ENCODE data around the gene RHBDL1.

Gene RHBDL1

DNA sequence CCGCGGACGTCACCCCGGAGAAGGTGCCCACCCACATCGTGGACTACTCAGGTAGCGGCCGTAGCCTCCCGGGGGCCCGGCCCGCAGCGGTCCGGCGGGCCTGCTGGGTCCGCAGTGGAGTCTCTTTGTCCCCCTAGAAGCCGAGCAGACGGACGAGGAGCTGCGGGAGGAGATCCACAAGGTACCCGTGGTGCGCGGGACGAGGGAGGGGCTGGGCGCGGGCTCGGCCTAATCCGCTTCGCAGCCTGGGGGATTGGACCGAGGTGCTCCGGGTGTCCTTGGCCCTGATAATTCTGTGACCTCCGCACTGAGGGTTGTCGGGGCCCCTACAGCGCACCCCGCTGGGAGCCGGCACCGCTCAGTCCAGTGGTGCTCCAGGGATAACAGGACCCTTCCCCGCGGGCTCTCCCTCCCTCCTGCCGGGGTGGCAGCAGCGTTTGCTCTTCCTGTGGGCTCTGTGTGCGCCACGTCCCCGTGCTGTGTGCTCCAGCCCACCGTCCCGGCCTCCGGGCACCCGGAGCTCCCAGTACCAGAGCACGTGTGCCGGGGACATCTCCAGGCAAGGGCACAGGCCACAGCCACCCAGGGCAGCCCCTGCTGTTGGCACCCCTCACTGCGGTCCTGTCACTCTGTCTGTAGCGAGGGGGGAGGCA, 6.8 kb upstream of the RHBDL1 start:
- no peaks in the 10 kb centered on the region for H3K9me3 ChIP-seq (ENCODE audit: control insufficient read depth, low read length)
- peaks cover 7% of the 10 kb centered on the region for H3K4me1 ChIP-seq (ENCODE audit: control insufficient read depth, insufficient read depth, low read length, poor library complexity, severe bottlenecking)
- no peak overlapping the region for H3K27ac ChIP-seq (ENCODE audit: low read depth, low read length, severe bottlenecking)
- peak overlapping the region; percentile 80 for H3K4me3 ChIP-seq (ENCODE audit: extremely low read depth, insufficient read depth, low read length, poor library complexity, severe bottlenecking)
- H3K36me3 ChIP-seq (ENCODE audit: control insufficient read depth, insufficient read depth, low read length): peaks cover 43% of the 10 kb centered on the region
- 16% methylated on average over 47 to 50 of the region's 50 CpGs for WGBS, 2 experiments (ENCODE audit: insufficient coverage in 2 of 2)

DNA sequence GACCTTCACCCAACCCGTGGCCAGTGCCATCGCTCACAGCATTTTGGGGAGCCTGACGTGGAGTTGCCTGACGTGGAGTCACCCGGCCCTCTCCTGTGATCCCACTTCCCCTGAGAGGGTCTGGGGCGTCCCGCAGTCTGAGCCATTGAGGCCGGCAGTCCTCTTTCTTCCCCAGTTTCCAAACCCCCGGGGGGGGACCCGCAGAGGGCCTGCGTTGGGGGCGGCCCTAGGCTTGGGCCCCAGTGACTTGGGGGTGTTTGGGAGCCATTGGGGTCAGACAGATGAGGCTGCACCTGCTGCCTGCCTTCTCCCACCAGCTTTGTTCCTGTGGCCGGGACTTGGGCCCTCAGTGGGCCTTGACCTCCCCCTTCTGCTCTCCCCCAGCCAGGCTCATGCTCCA, 5.8 kb upstream of the RHBDL1 start:
- H3K9me3 ChIP-seq (ENCODE audit: control insufficient read depth, low read length): no peaks in the 10 kb centered on the region
- H3K36me3 ChIP-seq (ENCODE audit: control insufficient read depth, insufficient read depth, low read length): peaks cover 49% of the 10 kb centered on the region
- H3K4me1 ChIP-seq (ENCODE audit: control insufficient read depth, insufficient read depth, low read length, poor library complexity, severe bottlenecking): peaks cover 9% of the 10 kb centered on the region
- no peak overlapping the region for H3K27ac ChIP-seq (ENCODE audit: low read depth, low read length, severe bottlenecking)
- no peak overlapping the region for H3K4me3 ChIP-seq (ENCODE audit: extremely low read depth, insufficient read depth, low read length, poor library complexity, severe bottlenecking)
- WGBS, 2 experiments (ENCODE audit: insufficient coverage in 2 of 2): 96 to 99% methylated on average over 11 to 12 of the region's 13 CpGs

DNA sequence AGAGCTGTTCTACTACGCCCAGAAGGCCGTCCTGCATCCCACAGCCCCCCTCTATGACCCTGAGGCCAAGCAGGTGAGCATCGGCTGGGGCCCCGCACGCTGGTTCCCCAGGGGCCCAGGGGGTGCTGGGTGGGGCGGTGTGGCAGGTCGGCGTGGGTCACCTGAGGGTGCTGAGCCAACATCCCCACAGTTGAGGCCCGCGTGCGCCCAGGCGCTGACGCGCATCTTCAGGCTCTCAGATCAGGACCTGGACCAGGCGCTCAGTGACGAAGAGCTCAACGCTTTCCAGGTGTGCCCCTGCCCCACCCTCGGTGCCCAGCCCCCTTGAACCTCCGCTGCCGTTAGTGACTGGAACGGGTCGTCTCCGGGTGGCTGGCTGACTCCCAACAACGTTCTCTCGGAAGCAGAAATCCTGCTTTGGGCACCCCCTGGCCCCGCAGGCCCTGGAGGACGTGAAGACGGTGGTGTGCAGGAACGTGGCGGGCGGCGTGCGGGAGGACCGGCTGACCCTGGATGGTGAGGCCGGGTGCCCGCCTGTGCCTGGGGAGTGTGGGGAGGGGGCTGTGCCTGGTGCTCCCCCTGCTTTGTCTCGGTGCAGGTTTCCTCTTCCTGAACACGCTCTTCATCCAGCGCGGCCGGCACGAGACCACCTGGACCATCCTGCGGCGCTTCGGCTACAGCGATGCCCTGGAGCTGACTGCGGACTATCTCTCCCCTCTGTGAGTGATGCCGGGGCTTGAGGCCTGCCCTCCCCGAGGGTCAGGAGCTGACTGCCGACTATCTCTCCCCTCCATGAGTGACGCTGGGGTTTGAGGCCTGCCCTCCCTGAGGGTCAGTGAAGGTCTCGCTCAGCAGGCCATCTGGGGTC, 4.8 kb upstream of the RHBDL1 start:
- H3K27ac ChIP-seq (ENCODE audit: low read depth, low read length, severe bottlenecking): no peak overlapping the region
- peaks cover 49% of the 10 kb centered on the region for H3K36me3 ChIP-seq (ENCODE audit: control insufficient read depth, insufficient read depth, low read length)
- WGBS, 2 experiments (ENCODE audit: insufficient coverage in 2 of 2): 97 to 98% methylated on average over 41 to 51 of the region's 52 CpGs
- no peaks in the 10 kb centered on the region for H3K9me3 ChIP-seq (ENCODE audit: control insufficient read depth, low read length)
- no peak overlapping the region for H3K4me3 ChIP-seq (ENCODE audit: extremely low read depth, insufficient read depth, low read length, poor library complexity, severe bottlenecking)
- H3K4me1 ChIP-seq (ENCODE audit: control insufficient read depth, insufficient read depth, low read length, poor library complexity, severe bottlenecking): peaks cover 17% of the 10 kb centered on the region

DNA sequence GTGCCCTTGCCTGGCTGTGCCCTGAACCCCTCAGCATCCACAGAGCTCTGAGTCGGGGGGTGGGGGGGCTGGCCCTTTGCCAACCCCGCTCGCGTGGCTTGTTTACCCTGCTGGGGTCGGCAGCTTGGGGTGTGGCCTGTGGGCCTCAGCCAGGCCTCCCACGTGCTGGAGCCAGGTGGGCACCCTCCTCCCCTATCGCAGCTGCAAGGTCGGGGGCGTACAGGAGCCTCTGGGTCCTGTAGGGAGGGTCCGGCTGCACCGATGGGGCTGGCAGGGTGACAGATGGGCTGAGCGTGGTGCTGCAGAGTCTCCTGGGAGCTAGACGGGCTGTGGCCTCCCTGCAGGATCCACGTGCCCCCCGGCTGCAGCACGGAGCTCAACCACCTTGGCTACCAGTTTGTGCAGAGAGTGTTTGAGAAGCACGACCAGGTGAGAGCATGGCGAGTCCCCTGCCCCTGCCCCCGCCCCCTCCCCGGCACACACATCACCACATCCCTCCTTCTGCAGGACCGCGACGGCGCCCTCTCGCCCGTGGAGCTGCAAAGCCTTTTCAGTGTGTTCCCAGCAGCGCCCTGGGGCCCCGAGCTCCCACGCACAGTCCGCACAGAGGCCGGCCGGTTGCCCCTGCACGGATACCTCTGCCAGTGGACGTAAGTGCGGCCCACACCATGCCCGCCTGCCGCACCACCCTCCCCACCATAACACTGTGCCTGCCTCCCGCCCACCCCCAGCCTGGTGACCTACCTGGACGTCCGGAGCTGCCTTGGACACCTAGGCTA, 3.9 kb upstream of the RHBDL1 start:
- Histone ChIP-seq H3K9me3 (ENCODE audit: control insufficient read depth, low read length) (no peaks in the 10 kb centered on the region), H3K4me3 (ENCODE audit: extremely low read depth, insufficient read depth, low read length, poor library complexity, severe bottlenecking) (no peak overlapping the region), H3K36me3 (ENCODE audit: control insufficient read depth, insufficient read depth, low read length) (peaks cover 49% of the 10 kb centered on the region), H3K4me1 (ENCODE audit: control insufficient read depth, insufficient read depth, low read length, poor library complexity, severe bottlenecking) (peaks cover 17% of the 10 kb centered on the region), H3K27ac (ENCODE audit: low read depth, low read length, severe bottlenecking) (no peak overlapping the region)
- 93 to 99% methylated on average over 30 to 34 of the region's 40 CpGs for WGBS, 2 experiments (ENCODE audit: insufficient coverage in 2 of 2)

DNA sequence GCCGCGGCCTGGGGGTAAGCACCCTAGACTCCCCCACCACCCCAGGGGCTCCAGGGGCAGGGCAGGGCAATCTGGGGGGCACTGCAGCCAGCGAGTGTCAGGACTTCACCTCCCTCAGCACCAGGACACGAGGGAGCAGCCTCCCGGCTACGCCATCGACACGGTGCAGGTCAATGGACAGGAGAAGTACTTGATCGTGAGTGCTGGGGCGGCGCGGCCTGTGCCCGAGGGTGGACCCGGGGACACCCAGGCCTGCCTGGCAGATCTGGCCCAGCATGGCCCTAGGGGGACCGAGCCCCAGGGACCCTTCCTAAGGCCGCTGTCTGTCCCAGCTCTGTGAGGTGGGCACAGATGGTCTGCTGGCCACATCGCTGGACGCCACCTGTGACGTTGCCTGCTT, 3.1 kb upstream of the RHBDL1 start:
- Histone ChIP-seq H3K4me3 (ENCODE audit: extremely low read depth, insufficient read depth, low read length, poor library complexity, severe bottlenecking) (no peak overlapping the region), H3K36me3 (ENCODE audit: control insufficient read depth, insufficient read depth, low read length) (peaks cover 49% of the 10 kb centered on the region)
- WGBS, 2 experiments (ENCODE audit: insufficient coverage in 2 of 2): 97 to 98% methylated on average over 17 to 19 of the region's 19 CpGs

DNA sequence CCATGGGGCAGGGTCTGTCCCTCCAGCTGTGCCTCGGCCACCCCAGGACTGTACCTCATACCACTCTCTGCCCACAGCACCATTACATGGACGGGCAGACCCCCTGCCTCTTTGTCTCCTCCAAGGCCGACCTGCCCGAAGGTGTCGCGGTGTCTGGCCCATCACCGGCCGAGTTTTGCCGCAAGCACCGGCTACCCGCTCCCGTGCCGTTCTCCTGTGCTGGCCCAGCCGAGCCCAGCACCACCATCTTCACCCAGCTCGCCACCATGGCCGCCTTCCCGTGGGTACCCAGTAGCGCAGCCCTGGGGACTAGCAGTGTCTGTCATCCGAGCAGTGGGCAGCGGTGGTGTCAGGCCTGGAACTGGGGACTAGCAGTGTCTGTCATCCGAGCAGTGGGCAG, 2.6 kb upstream of the RHBDL1 start:
- H3K9me3 ChIP-seq (ENCODE audit: control insufficient read depth, low read length): no peaks in the 10 kb centered on the region
- no peak overlapping the region for H3K4me3 ChIP-seq (ENCODE audit: extremely low read depth, insufficient read depth, low read length, poor library complexity, severe bottlenecking)
- 98 to 100% methylated on average over 20 to 21 of the region's 21 CpGs for WGBS, 2 experiments (ENCODE audit: insufficient coverage in 2 of 2)
- H3K4me1 ChIP-seq (ENCODE audit: control insufficient read depth, insufficient read depth, low read length, poor library complexity, severe bottlenecking): peaks cover 17% of the 10 kb centered on the region
- H3K27ac ChIP-seq (ENCODE audit: low read depth, low read length, severe bottlenecking): no peak overlapping the region
- H3K36me3 ChIP-seq (ENCODE audit: control insufficient read depth, insufficient read depth, low read length): peaks cover 49% of the 10 kb centered on the region

More for the DNA sequence above, 3.1 kb upstream of the RHBDL1 start:
- no peak overlapping the region for H3K27ac ChIP-seq (ENCODE audit: low read depth, low read length, severe bottlenecking)
- peaks cover 17% of the 10 kb centered on the region for H3K4me1 ChIP-seq (ENCODE audit: control insufficient read depth, insufficient read depth, low read length, poor library complexity, severe bottlenecking)
- H3K9me3 ChIP-seq (ENCODE audit: control insufficient read depth, low read length): no peaks in the 10 kb centered on the region

DNA sequence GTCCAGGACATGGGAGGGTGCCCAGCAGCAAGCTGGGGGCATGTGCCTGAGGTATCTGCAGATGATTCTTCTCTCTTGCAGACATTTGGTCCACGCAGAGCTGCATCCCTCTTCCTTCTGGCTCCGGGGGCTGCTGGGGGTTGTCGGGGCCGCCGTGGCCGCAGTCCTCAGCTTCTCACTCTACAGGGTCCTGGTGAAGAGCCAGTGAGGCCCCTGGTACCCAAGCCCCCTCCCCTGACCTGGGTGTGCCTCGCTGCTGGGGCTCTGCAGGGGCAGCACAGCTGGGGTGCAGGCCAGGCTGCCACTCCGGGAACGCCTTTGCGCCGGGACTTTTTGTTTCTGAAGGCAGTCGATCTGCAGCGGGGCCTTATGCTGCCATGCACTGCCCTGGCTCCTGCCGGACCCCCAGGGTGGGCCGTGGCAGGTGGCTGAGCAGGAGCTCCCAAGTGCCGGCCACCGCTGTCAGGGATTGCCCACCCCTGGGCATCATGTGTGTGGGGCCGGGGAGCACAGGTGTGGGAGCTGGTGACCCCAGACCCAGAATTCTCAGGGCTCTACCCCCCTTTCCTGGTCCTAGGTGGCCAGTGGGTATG, 2.0 kb upstream of the RHBDL1 start:
- H3K4me1 ChIP-seq (ENCODE audit: control insufficient read depth, insufficient read depth, low read length, poor library complexity, severe bottlenecking): peaks cover 17% of the 10 kb centered on the region
- no peaks in the 10 kb centered on the region for H3K9me3 ChIP-seq (ENCODE audit: control insufficient read depth, low read length)
- H3K27ac ChIP-seq (ENCODE audit: low read depth, low read length, severe bottlenecking): no peak overlapping the region
- 98 to 99% methylated on average over 12 to 18 of the region's 18 CpGs for WGBS, 2 experiments (ENCODE audit: insufficient coverage in 2 of 2)
- no peak overlapping the region for H3K4me3 ChIP-seq (ENCODE audit: extremely low read depth, insufficient read depth, low read length, poor library complexity, severe bottlenecking)
- H3K36me3 ChIP-seq (ENCODE audit: control insufficient read depth, insufficient read depth, low read length): peaks cover 49% of the 10 kb centered on the region

DNA sequence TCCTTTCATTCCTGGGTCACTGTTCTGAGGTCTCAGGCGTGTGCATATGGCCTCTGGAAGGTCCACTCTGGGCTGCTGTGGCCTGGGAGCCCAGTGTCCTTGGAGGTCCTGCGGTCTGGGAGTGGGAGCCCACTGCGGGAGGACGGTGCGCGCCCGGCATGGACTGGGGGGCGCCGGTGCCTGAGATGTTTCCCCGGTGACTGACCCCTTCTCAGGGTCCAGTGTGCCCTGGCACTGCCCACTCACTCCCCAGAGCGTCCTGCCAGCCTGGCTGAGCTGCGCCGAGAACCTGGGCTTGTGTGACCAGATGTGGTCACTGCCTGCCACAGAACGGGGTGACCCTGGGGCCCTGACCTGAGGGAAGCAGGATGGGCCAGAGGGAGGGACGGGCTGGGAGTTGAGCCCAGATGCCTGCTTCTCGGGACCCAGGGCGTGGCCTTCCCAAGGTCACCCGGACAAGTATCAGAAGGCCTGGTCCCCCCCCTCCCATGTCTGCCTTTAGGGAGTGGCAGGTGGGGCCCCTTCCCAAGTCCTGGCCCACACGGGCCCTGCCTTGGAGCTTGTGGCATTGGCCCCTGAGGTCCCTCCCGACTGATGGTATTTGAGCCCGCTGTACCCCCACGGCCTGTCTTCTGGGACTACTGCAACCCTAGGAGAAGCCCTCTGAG, 1.1 kb upstream of the RHBDL1 start:
- H3K4me1 ChIP-seq (ENCODE audit: control insufficient read depth, insufficient read depth, low read length, poor library complexity, severe bottlenecking): peaks cover 12% of the 10 kb centered on the region

DNA sequence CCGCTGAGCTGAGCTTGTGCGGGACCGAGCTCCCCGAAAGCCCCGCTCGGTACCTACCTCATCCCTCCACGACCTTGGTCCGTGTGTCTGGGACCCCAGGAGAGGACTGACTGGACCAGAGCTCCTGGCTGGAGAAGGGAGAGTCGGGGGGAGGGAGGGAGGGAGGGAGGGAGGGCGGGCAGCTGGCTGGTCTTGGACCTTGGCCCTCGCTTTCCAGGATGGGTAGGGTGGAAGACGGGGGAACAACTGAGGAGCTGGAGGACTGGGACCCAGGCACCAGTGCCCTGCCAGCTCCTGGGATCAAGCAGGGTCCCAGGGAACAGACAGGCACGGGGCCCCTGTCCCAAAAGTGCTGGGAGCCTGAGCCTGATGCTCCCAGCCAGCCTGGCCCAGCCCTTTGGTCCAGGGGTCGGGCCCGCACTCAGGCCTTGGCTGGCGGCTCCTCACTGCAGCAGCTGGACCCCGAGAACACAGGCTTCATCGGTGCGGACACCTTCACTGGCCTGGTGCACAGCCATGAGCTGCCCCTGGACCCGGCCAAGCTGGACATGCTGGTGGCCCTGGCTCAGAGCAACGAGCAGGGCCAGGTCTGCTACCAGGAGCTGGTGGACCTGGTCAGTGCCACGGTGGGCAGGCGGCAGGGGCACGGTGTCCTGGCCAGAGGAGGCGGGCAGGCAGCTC, 553 bp downstream of the RHBDL1 start:
- Histone ChIP-seq H3K4me3 (ENCODE audit: extremely low read depth, insufficient read depth, low read length, poor library complexity, severe bottlenecking) (no peak overlapping the region), H3K9me3 (ENCODE audit: control insufficient read depth, low read length) (no peaks in the 10 kb centered on the region), H3K27ac (ENCODE audit: low read depth, low read length, severe bottlenecking) (no peak overlapping the region), H3K36me3 (ENCODE audit: control insufficient read depth, insufficient read depth, low read length) (peaks cover 30% of the 10 kb centered on the region), H3K4me1 (ENCODE audit: control insufficient read depth, insufficient read depth, low read length, poor library complexity, severe bottlenecking) (peaks cover 12% of the 10 kb centered on the region)
- WGBS, 2 experiments (ENCODE audit: insufficient coverage in 2 of 2): 81 to 85% methylated on average over 16 to 18 of the region's 25 CpGs

More for the DNA sequence above, 1.1 kb upstream of the RHBDL1 start:
- whole genome bisulfite sequencing, 2 experiments (ENCODE audit: insufficient coverage in 2 of 2): 93 to 95% methylated on average over 17 to 22 of the region's 22 CpGs
- peaks cover 46% of the 10 kb centered on the region for H3K36me3 ChIP-seq (ENCODE audit: control insufficient read depth, insufficient read depth, low read length)
- no peaks in the 10 kb centered on the region for H3K9me3 ChIP-seq (ENCODE audit: control insufficient read depth, low read length)
- no peak overlapping the region for H3K4me3 ChIP-seq (ENCODE audit: extremely low read depth, insufficient read depth, low read length, poor library complexity, severe bottlenecking)
- H3K27ac ChIP-seq (ENCODE audit: low read depth, low read length, severe bottlenecking): no peak overlapping the region
